H9 (cell line): ENCODE data around the gene UTS2R. TPM values are rescaled to one million over a fixed set of nuclear protein-coding genes. Genes with fewer than 3 reads are reported as not detected.

Source experiments
- DNase-seq: peaks from one replicate; pipeline ENCODE4 v3.0.0-alpha.2; 2017
- H2AFZ ChIP-seq: one replicate; pipeline ENCODE4 v1.6.1; 2013; ENCODE audit warnings: mild to moderate bottlenecking, low read length, control low read depth, moderate library complexity
- H2AK5ac ChIP-seq: 2 replicates; pipeline ENCODE4 v1.6.1; 2013; ENCODE audit warnings: low read length, control low read depth, mixed read lengths; ENCODE audit not compliant: insufficient read length
- H2BK120ac ChIP-seq: one replicate; pipeline ENCODE4 v1.6.1; 2013; ENCODE audit warnings: low read depth, mild to moderate bottlenecking, low read length, control low read depth, inconsistent platforms; ENCODE audit not compliant: poor library complexity, severe bottlenecking
- H2BK12ac ChIP-seq: 2 replicates; pipeline ENCODE4 v1.6.1; 2013; ENCODE audit warnings: low read length, control low read depth, mixed read lengths, low read depth; ENCODE audit not compliant: insufficient read length
- H2BK15ac ChIP-seq: 2 replicates; pipeline ENCODE4 v1.6.1; 2013; ENCODE audit warnings: low read depth, low read length, control low read depth
- H2BK20ac ChIP-seq: one replicate; pipeline ENCODE4 v1.6.1; 2013; ENCODE audit warnings: low read depth, mild to moderate bottlenecking, low read length, control low read depth, inconsistent platforms; ENCODE audit not compliant: poor library complexity, severe bottlenecking
- H2BK5ac ChIP-seq: 2 replicates; pipeline ENCODE4 v1.6.1; 2013; ENCODE audit warnings: low read length, control low read depth, mixed read lengths; ENCODE audit not compliant: insufficient read length
- H3K14ac ChIP-seq: 2 replicates; pipeline ENCODE4 v1.6.1; 2013; ENCODE audit warnings: low read length, control low read depth; ENCODE audit not compliant: insufficient read depth
- H3K18ac ChIP-seq: 2 replicates; pipeline ENCODE4 v1.6.1; 2013; ENCODE audit warnings: low read depth, mild to moderate bottlenecking, mixed read lengths, low read length, control low read depth; ENCODE audit not compliant: insufficient read length
- H3K23ac ChIP-seq: 2 replicates; pipeline ENCODE4 v1.6.1; 2013; ENCODE audit warnings: low read length, control low read depth, mixed read lengths, low read depth; ENCODE audit not compliant: insufficient read length
- H3K23me2 ChIP-seq: 2 replicates; pipeline ENCODE4 v1.6.1; 2013; ENCODE audit warnings: low read depth, mild to moderate bottlenecking, mixed read lengths, low read length, control low read depth; ENCODE audit not compliant: insufficient read length, poor library complexity, severe bottlenecking
- H3K27ac ChIP-seq: 2 replicates; pipeline ENCODE4 v1.5.1; 2013; ENCODE audit warnings: low read length, control low read depth, mixed read lengths, low read depth; ENCODE audit not compliant: insufficient read length
- H3K27me3 ChIP-seq: 2 replicates; pipeline ENCODE4 v1.6.1; 2013; ENCODE audit warnings: low read length, control low read depth, inconsistent platforms; ENCODE audit not compliant: insufficient read depth
- H3K4ac ChIP-seq: 2 replicates; pipeline ENCODE4 v1.6.1; 2013; ENCODE audit warnings: low read depth, mild to moderate bottlenecking, control low read depth, inconsistent platforms, low read length, moderate library complexity
- H3K4me1 ChIP-seq: 2 replicates; pipeline ENCODE4 v1.6.1; 2013; ENCODE audit warnings: low read length, control low read depth, inconsistent platforms; ENCODE audit not compliant: insufficient read depth
- H3K4me2 ChIP-seq: 2 replicates; pipeline ENCODE4 v1.6.1; 2013; ENCODE audit warnings: low read length, control low read depth, mixed read lengths; ENCODE audit not compliant: insufficient read length, insufficient read depth
- H3K56ac ChIP-seq: 2 replicates; pipeline ENCODE4 v1.6.1; 2013; ENCODE audit warnings: low read depth, mild to moderate bottlenecking, mixed read lengths, low read length, control low read depth; ENCODE audit not compliant: insufficient read length
- H3K79me1 ChIP-seq: 2 replicates; pipeline ENCODE4 v1.6.1; 2013; ENCODE audit warnings: low read depth, mild to moderate bottlenecking, moderate library complexity, low read length, control low read depth, inconsistent platforms; ENCODE audit not compliant: insufficient read depth, poor library complexity, severe bottlenecking
- H3K79me2 ChIP-seq: 2 replicates; pipeline ENCODE4 v1.6.1; 2013; ENCODE audit warnings: low read length, control low read depth, inconsistent platforms; ENCODE audit not compliant: insufficient read depth
- H3K9ac ChIP-seq: 2 replicates; pipeline ENCODE4 v1.6.1; 2013; ENCODE audit warnings: low read length, control low read depth, mixed read lengths; ENCODE audit not compliant: insufficient read length; ENCODE audit errors: extremely low read depth
- H3K9me3 ChIP-seq: one replicate; pipeline ENCODE4 v1.6.1; 2013; ENCODE audit warnings: low read depth, low read length, inconsistent platforms; ENCODE audit not compliant: control insufficient read depth
- H3T11ph ChIP-seq: one replicate; pipeline ENCODE4 v1.6.1; 2013; ENCODE audit warnings: mild to moderate bottlenecking, low read length, control low read depth, inconsistent platforms
- H4K20me1 ChIP-seq: one replicate; pipeline ENCODE4 v1.6.1; 2013; ENCODE audit not compliant: control insufficient read depth, insufficient read length, insufficient read depth
- H4K5ac ChIP-seq: 2 replicates; pipeline ENCODE4 v1.6.1; 2013; ENCODE audit warnings: low read depth, mild to moderate bottlenecking, mixed read lengths, low read length, control low read depth; ENCODE audit not compliant: insufficient read length
- H4K8ac ChIP-seq: replicated peaks from 2 replicates; pipeline ENCODE4 v1.6.1; 2013; ENCODE audit warnings: low read length, control low read depth, mixed read lengths, low read depth; ENCODE audit not compliant: insufficient read length
- H4K91ac ChIP-seq: 2 replicates; pipeline ENCODE4 v1.6.1; 2013; ENCODE audit warnings: low read depth, mild to moderate bottlenecking, moderate library complexity, mixed read lengths, low read length, control low read depth; ENCODE audit not compliant: insufficient read length
- H3K27ac Mint-ChIP-seq, 3 experiments: 2 replicates in 2 of 3; 3 replicates in 1 of 3; pipeline ENCODE4 v1.8.0; 2020 to 2021; ENCODE audit warnings: mixed read lengths in 3 of 3, mild to moderate bottlenecking in 1 of 3, moderate library complexity in 1 of 3
- H3K27me3 Mint-ChIP-seq: 2 replicates; pipeline ENCODE4 v1.8.0; 2021; ENCODE audit warnings: low read depth, mild to moderate bottlenecking, moderate library complexity, mixed read lengths
- H3K36me3 Mint-ChIP-seq, 3 experiments: 2 replicates in 2 of 3; 3 replicates in 1 of 3; pipeline ENCODE4 v1.8.0; 2020 to 2021; ENCODE audit warnings: low read depth in 3 of 3, mixed read lengths in 3 of 3; ENCODE audit not compliant: insufficient read depth in 1 of 3
- H3K4me1 Mint-ChIP-seq, 2 experiments: 2 replicates each; pipeline ENCODE4 v1.8.0; 2020; ENCODE audit warnings: mixed read lengths in 2 of 2
- H3K4me3 Mint-ChIP-seq, 2 experiments: 2 replicates in 1 of 2; 3 replicates in 1 of 2; pipeline ENCODE4 v1.8.0; 2020 to 2021; ENCODE audit warnings: mild to moderate bottlenecking in 2 of 2, mixed read lengths in 2 of 2, moderate library complexity in 1 of 2
- H3K9me3 Mint-ChIP-seq, 2 experiments: 2 replicates in 1 of 2; 3 replicates in 1 of 2; pipeline ENCODE4 v1.8.0; 2020; ENCODE audit warnings: mild to moderate bottlenecking in 2 of 2, mixed read lengths in 2 of 2, moderate library complexity in 1 of 2
- CTCF ChIP-seq: fragments of 200-600 bp; sonication (generic); conservative IDR thresholded peaks from 3 replicates; pipeline ENCODE4 v1.8.0; 2021; ENCODE audit warnings: antibody characterized with exemption, mild to moderate bottlenecking
- WGBS: extraction: QIAGEN DNeasy Blood & Tissue Kit; methylation state at CpG from one replicate; pipeline ENCODE4 v1.1.7; 2013; ENCODE audit warnings: missing lambda C conversion rate, low lambda C conversion rate, mixed read lengths; ENCODE audit not compliant: insufficient read length; ENCODE audit errors: extremely low coverage; 5-methylcytosine and 5-hydroxymethylcytosine counted together
- total RNA-seq: library from RNA; stranded (reverse); gene quantifications from 2 replicates; pipeline ENCODE4 v1.2.1, GENCODE V29; 2021

The UTS2R gene
- total RNA-seq, 1 experiment from 2014 or later: 0.94 TPM

GRCh38 chr17:82402865-82403264, 31.3 kb downstream of the UTS2R start:
- Mint-ChIP-seq H3K27me3 (no peaks in the 10 kb centered on the region), H3K27ac (no peak overlapping the region), H3K9me3 (no peaks in the 10 kb centered on the region), H3K36me3 (peaks cover 4 to 28% (median 18%) of the 10 kb centered on the region in 3 experiments), H3K4me3 (no peak overlapping the region), H3K4me1 (no peaks in the 10 kb centered on the region; a peak in 1 of 4 replicates)
- Histone ChIP-seq H3K4me1 (no peaks in the 10 kb centered on the region), H3K18ac (no peak overlapping the region), H3K9ac (no peak overlapping the region), H3K79me2 (no peaks in the 10 kb centered on the region), H3K79me1 (no peaks in the 10 kb centered on the region), H2BK5ac (no peak overlapping the region), H2AFZ (no peak overlapping the region), H2BK12ac (no peak overlapping the region), H2AK5ac (no peak overlapping the region), H2BK20ac (no peak overlapping the region), H4K91ac (no peak overlapping the region), H4K8ac (no peak overlapping the region), H2BK120ac (no peak overlapping the region), H3K9me3 (no peaks in the 10 kb centered on the region), H3K4me2 (no peak overlapping the region), H3K23ac (no peak overlapping the region), H2BK15ac (no peak overlapping the region), H4K5ac (no peak overlapping the region), H3T11ph (no peak overlapping the region), H3K4ac (no peak overlapping the region), H3K14ac (no peak overlapping the region), H3K27me3 (no peaks in the 10 kb centered on the region), H4K20me1 (no peaks in the 10 kb centered on the region), H3K27ac (no peak overlapping the region), H3K23me2 (no peaks in the 10 kb centered on the region), H3K56ac (no peak overlapping the region)
- no peak for TF ChIP-seq CTCF
- DNase-seq: no peak
- WGBS: no CpG with 5 or more reads among the region's 7 CpGs
